A549 (cell line): Measurements from ENCODE around the gene RASA3.

Experiments
- MAFK ChIP-seq: fragments of 450-650 bp; IDR thresholded peaks from 2 replicates; pipeline ENCODE4 v1.6.1; 2014; ENCODE audit not compliant: partially characterized antibody
- TF ChIP-seq, protein P1 (sequence below): IDR thresholded peaks from 2 replicates; pipeline ENCODE4 v1.6.1; 2012
- TF ChIP-seq, protein P2 (sequence below): fragments of >200 bp; sonication (Bioruptor Twin); formaldehyde crosslinking; IDR thresholded peaks from 3 replicates; pipeline ENCODE4 v1.5.1; 2016

DNA sequence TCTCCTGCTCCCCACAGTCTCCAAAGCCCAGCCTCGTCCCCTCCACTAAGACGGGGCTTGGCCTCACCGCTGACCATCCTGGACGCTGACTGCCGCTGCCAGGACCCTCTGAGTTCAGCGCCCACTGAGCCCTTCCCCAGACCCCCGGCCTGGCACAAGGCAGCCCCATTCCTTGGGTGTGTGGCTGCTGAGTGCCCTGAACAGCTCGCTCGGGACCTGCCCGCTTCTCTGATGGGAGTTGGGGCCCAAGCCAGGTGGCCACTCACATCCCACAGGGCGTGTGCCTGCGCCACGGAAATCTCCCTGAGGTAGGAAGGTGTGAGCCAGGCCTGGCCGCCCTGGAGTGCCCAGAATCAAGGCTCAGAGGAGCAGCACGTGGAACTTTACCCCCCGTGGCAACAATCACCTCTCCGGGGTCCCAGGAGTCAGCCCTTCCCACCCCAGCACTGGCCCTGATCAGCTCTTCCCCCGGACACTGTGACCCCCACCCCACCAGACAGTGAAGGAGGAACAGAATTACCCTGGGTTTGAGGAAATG is 179.4 kb downstream of the RASA3 start:
- TF ChIP-seq MAFK: no peak
- TF ChIP-seq, protein P1, sequence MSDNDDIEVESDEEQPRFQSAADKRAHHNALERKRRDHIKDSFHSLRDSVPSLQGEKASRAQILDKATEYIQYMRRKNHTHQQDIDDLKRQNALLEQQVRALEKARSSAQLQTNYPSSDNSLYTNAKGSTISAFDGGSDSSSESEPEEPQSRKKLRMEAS: no peak
- TF ChIP-seq, protein P2, sequence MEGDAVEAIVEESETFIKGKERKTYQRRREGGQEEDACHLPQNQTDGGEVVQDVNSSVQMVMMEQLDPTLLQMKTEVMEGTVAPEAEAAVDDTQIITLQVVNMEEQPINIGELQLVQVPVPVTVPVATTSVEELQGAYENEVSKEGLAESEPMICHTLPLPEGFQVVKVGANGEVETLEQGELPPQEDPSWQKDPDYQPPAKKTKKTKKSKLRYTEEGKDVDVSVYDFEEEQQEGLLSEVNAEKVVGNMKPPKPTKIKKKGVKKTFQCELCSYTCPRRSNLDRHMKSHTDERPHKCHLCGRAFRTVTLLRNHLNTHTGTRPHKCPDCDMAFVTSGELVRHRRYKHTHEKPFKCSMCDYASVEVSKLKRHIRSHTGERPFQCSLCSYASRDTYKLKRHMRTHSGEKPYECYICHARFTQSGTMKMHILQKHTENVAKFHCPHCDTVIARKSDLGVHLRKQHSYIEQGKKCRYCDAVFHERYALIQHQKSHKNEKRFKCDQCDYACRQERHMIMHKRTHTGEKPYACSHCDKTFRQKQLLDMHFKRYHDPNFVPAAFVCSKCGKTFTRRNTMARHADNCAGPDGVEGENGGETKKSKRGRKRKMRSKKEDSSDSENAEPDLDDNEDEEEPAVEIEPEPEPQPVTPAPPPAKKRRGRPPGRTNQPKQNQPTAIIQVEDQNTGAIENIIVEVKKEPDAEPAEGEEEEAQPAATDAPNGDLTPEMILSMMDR: no peak
